ENCODE measurements around the gene FZD10.

FZD10 gene

GRCh38 chr12:130179621-130180020, 17.4 kb downstream of the FZD10 start:
- ChIA-PET CTCF (no interaction called here), POLR2A (no interaction called here)
- no peak overlapping the region for H3K4me3 ChIP-seq (ENCODE audit: low read depth, low read length)
- DNase-seq (ENCODE audit: low read depth, low spot score): no peak
- TF ChIP-seq CTCF (IDR thresholded peaks at IDR 0.05; ENCODE audit: insufficient read depth, low read length, missing control alignments): no peak

GRCh38 chr12:130181211-130181610, 18.9 kb downstream of the FZD10 start:
- no peak overlapping the region for H3K4me3 ChIP-seq (ENCODE audit: low read depth, low read length)
- no peak for DNase-seq (ENCODE audit: low read depth, low spot score)
- CTCF ChIA-PET: no interaction called here
- POLR2A ChIA-PET: no interaction called here
- no peak for TF ChIP-seq CTCF (IDR thresholded peaks at IDR 0.05; ENCODE audit: insufficient read depth, low read length, missing control alignments)

- ChIA-PET CTCF (no interaction called here), POLR2A (no interaction called here)
- no peak for TF ChIP-seq CTCF (IDR thresholded peaks at IDR 0.05; ENCODE audit: insufficient read depth, low read length, missing control alignments)
Observed at GRCh38 chr12:130183585-130184370, 21.5 kb downstream of the FZD10 start.

GRCh38 chr12:130184404-130185090, 22.3 kb downstream of the FZD10 start:
- no peak for TF ChIP-seq CTCF (IDR thresholded peaks at IDR 0.05; ENCODE audit: insufficient read depth, low read length, missing control alignments)
- H3K4me3 ChIP-seq (ENCODE audit: low read depth, low read length): no peak overlapping the region
- DNase-seq (ENCODE audit: low read depth, low spot score): no peak
- CTCF ChIA-PET: no interaction called here
- POLR2A ChIA-PET: no interaction called here

More at GRCh38 chr12:130183585-130184370, 21.5 kb downstream of the FZD10 start:
- H3K4me3 ChIP-seq (ENCODE audit: low read depth, low read length): no peak overlapping the region
- DNase-seq (ENCODE audit: low read depth, low spot score): no peak

GRCh38 chr12:130185455-130186391, 23.5 kb downstream of the FZD10 start:
- TF ChIP-seq CTCF (IDR thresholded peaks at IDR 0.05; ENCODE audit: insufficient read depth, low read length, missing control alignments): no peak
- H3K4me3 ChIP-seq (ENCODE audit: low read depth, low read length): no peak overlapping the region
- ChIA-PET CTCF (no interaction called here), POLR2A (no interaction called here)
- no peak for DNase-seq (ENCODE audit: low read depth, low spot score)

Measured in AG04449 (cell line).